IMR-90 (cell line): Measurements from ENCODE around the gene FXYD4. TPM values are rescaled to one million over a fixed set of nuclear protein-coding genes. Genes with fewer than 3 reads are reported as not detected.

Source experiments
- ATAC-seq: fragments of 200-7000 bp; cut with Tn5 transposase; 2 replicates; pipeline ENCODE4 v1.9.1; 2020; ENCODE audit warnings: low read depth, mild to moderate bottlenecking, moderate library complexity
- BruUV-seq: library from RNA; stranded (reverse); fragments of 400-500 nt; replicated peaks from 2 replicates; lab custom pipeline; 2021; lab: Mats Ljungman, UMichigan
- CTCF ChIA-PET: fragments of 300-600 bp; formaldehyde crosslinking; extraction: SDS; loops from one replicate; lab custom pipeline; 2021; ENCODE audit warnings: antibody characterized with exemption; lab: Yijun Ruan, JAX
- POLR2A ChIA-PET: fragments of 300-600 bp; sonication (Branson Sonifier 250); formaldehyde crosslinking; loops from one replicate; lab custom pipeline; 2022; ENCODE audit warnings: antibody characterized with exemption; ENCODE audit not compliant: unreplicated experiment; lab: Charles Lee
- DNase-seq: peaks from one replicate; pipeline ENCODE4 v3.0.0; 2013
- H2AFZ ChIP-seq: replicated peaks from 2 replicates; pipeline ENCODE3; 2013; ENCODE audit warnings: low read length, mild to moderate bottlenecking; ENCODE audit not compliant: poor library complexity
- H2AK5ac ChIP-seq: 2 replicates; pipeline ENCODE4 v1.6.1; 2013; ENCODE audit warnings: low read depth, low read length, inconsistent platforms
- H2AK9ac ChIP-seq: replicated peaks from 2 replicates; pipeline ENCODE3; 2013; ENCODE audit warnings: mild to moderate bottlenecking, low read depth, low read length, moderate library complexity; ENCODE audit not compliant: poor library complexity
- H2BK120ac ChIP-seq: 2 replicates; pipeline ENCODE4 v1.6.1; 2013; ENCODE audit warnings: low read depth, low read length, inconsistent platforms
- H2BK15ac ChIP-seq: 3 replicates; pipeline ENCODE4 v1.6.1; 2013; ENCODE audit warnings: low read depth, low read length, inconsistent platforms
- H2BK20ac ChIP-seq: 2 replicates; pipeline ENCODE4 v1.6.1; 2013; ENCODE audit warnings: low read depth, mild to moderate bottlenecking, inconsistent platforms, low read length, moderate library complexity
- H2BK5ac ChIP-seq: 2 replicates; pipeline ENCODE4 v1.6.1; 2013; ENCODE audit warnings: mild to moderate bottlenecking, low read depth, low read length, inconsistent platforms; ENCODE audit not compliant: poor library complexity, severe bottlenecking
- H3K14ac ChIP-seq: replicated peaks from 2 replicates; pipeline ENCODE4 v1.6.1; 2013; ENCODE audit warnings: low read depth, low read length, inconsistent platforms
- H3K18ac ChIP-seq: 2 replicates; pipeline ENCODE4 v1.6.1; 2013; ENCODE audit warnings: low read depth, low read length, control low read depth
- H3K23ac ChIP-seq: 2 replicates; pipeline ENCODE4 v1.6.1; 2013; ENCODE audit warnings: low read depth, low read length, inconsistent platforms
- H3K27ac ChIP-seq: 2 replicates; pipeline ENCODE4 v1.5.1; 2013; ENCODE audit warnings: mild to moderate bottlenecking, control low read depth, low read length; ENCODE audit not compliant: insufficient read depth
- H3K27me3 ChIP-seq: 2 replicates; pipeline ENCODE4 v1.6.1; 2013; ENCODE audit warnings: low read length; ENCODE audit not compliant: control insufficient read depth, insufficient read depth
- H3K36me3 ChIP-seq: 2 replicates; pipeline ENCODE4 v1.6.1; 2013; ENCODE audit warnings: low read length, mixed read lengths; ENCODE audit not compliant: control insufficient read depth, insufficient read depth
- H3K4ac ChIP-seq: 2 replicates; pipeline ENCODE4 v1.6.1; 2013; ENCODE audit warnings: low read depth, low read length, inconsistent platforms
- H3K4me1 ChIP-seq: 2 replicates; pipeline ENCODE4 v1.6.1; 2013; ENCODE audit warnings: low read length, mixed read lengths; ENCODE audit not compliant: control insufficient read depth, insufficient read depth
- H3K4me2 ChIP-seq: 2 replicates; pipeline ENCODE4 v1.6.1; 2013; ENCODE audit warnings: low read depth, mild to moderate bottlenecking, control low read depth, low read length, moderate library complexity
- H3K4me3 ChIP-seq: 2 replicates; pipeline ENCODE4 v1.5.1; 2013; ENCODE audit warnings: low read depth, mild to moderate bottlenecking, control low read depth, low read length, moderate library complexity; ENCODE audit not compliant: insufficient read depth
- H3K56ac ChIP-seq: 2 replicates; pipeline ENCODE4 v1.6.1; 2013; ENCODE audit warnings: low read length, inconsistent platforms; ENCODE audit not compliant: insufficient read depth; ENCODE audit errors: extremely low read depth
- H3K79me1 ChIP-seq, 2 experiments: 2 replicates each; pipeline ENCODE4 v1.6.1; 2013; ENCODE audit warnings: low read length in 2 of 2, inconsistent platforms in 1 of 2, low read depth in 1 of 2
- H3K9ac ChIP-seq: 2 replicates; pipeline ENCODE4 v1.6.1; 2013; ENCODE audit warnings: low read depth, low read length, control low read depth
- H3K9me1 ChIP-seq: 2 replicates; pipeline ENCODE4 v1.6.1; 2013; ENCODE audit warnings: low read length, inconsistent platforms; ENCODE audit not compliant: insufficient read depth
- H3K9me3 ChIP-seq: 2 replicates; pipeline ENCODE4 v1.6.1; 2013; ENCODE audit warnings: low read length; ENCODE audit not compliant: control insufficient read depth, insufficient read depth
- H4K20me1 ChIP-seq: 2 replicates; pipeline ENCODE4 v1.6.1; 2013; ENCODE audit warnings: low read length, inconsistent platforms; ENCODE audit not compliant: insufficient read depth
- H4K5ac ChIP-seq: 2 replicates; pipeline ENCODE4 v1.6.1; 2013; ENCODE audit warnings: mild to moderate bottlenecking, low read depth, low read length, control low read depth
- H4K8ac ChIP-seq, 2 experiments: 2 replicates each; pipeline ENCODE4 v1.6.1; 2013; ENCODE audit warnings: low read depth in 2 of 2, low read length in 2 of 2, control low read depth in 1 of 2, inconsistent platforms in 1 of 2
- H4K91ac ChIP-seq: 2 replicates; pipeline ENCODE4 v1.6.1; 2013; ENCODE audit warnings: low read depth, low read length, inconsistent platforms; ENCODE audit not compliant: insufficient read depth
- CEBPB ChIP-seq: IDR thresholded peaks from 2 replicates; pipeline ENCODE4 v1.6.1; 2012; ENCODE audit warnings: low read depth, low read length, improper control_type of control experiment
- FOS ChIP-seq: fragments of 150-350 bp; IDR thresholded peaks from 2 replicates; pipeline ENCODE4 v1.6.1; 2016; ENCODE audit warnings: low read depth, low read length
- WGBS, 2 experiments: methylation state at CpG; one replicate each; pipeline versions ENCODE4 v1.1.5 to v1.1.7; 2013; ENCODE audit warnings: missing lambda C conversion rate in 2 of 2; ENCODE audit not compliant: insufficient read length in 1 of 2; ENCODE audit errors: extremely low coverage in 2 of 2; 5-methylcytosine and 5-hydroxymethylcytosine counted together
- dilution Hi-C: fragments of 300-500 bp; cut with HindIII; formaldehyde crosslinking; loops from one replicate; pipeline ENCODE4 v1.14.3; 2018; ENCODE audit warnings: low sequenced_read_pairs; ENCODE audit not compliant: unreplicated experiment
- in situ Hi-C: fragments of 300-500 bp; cut with MboI; formaldehyde crosslinking; loops from 3 replicates; pipeline ENCODE4 v1.14.3; 2019; ENCODE audit warnings: low sequenced_read_pairs, inconsistent platforms, mixed read lengths
- intact Hi-C: fragments of 100-400 bp; cut with micrococcal nuclease; formaldehyde crosslinking; loops from 2 replicates; pipeline ENCODE4 v1.10.0; 2022
- polyA plus RNA-seq, 3 experiments: library from polyadenylated mRNA; depleted of rRNA; stranded (reverse); fragments of >200 nt; gene quantifications; 2 replicates each; pipeline ENCODE4 v1.2.3, GENCODE V29; 2012; ENCODE audit warnings: low replicate concordance in 1 of 3
- total RNA-seq: library from RNA; depleted of rRNA; stranded (reverse); fragments of >200 nt; gene quantifications from 2 replicates; pipeline ENCODE4 v1.2.3, GENCODE V29; 2012

FXYD4 gene
- total and polyA plus RNA-seq, 2 of the 4 experiments (the other 2 are of a cell fraction): not detected

- ChIA-PET CTCF (no interaction called here), POLR2A (interaction anchor here (0.5 to 0.6 kb wide), 2 partner anchors 24 to 143 kb away, joined by 3 to 5 read pairs; partner anchors contain the start of gene RASGEF1A)
- Histone ChIP-seq H2AFZ (peak overlapping the region; percentile 97), H4K8ac (peak overlapping the region; percentile 64 to 98), H2AK9ac (peak overlapping the region; percentile 96), H2BK20ac (no peak overlapping the region), H3K4me3 (peak overlapping the region; percentile 69), H4K91ac (peak overlapping the region; percentile 62), H3K4me1 (peaks cover 2% of the 10 kb centered on the region; the same call in 1 of the 2 replicates), H3K79me1 (peaks cover 4 to 23% of the 10 kb centered on the region in 2 experiments; a peak in 2 of 4 replicates), H3K23ac (peak overlapping the region; percentile 93), H2BK15ac (peak overlapping the region; percentile 67; the same call in 2 of the 3 replicates), H2BK120ac (peak overlapping the region; percentile 84), H3K4ac (peak overlapping the region; percentile 98), H4K20me1 (peaks cover 39% of the 10 kb centered on the region), H3K9ac (peak overlapping the region; percentile 77), H3K14ac (peak overlapping the region; percentile 99), H2AK5ac (peak overlapping the region; percentile 77), H3K9me1 (no peaks in the 10 kb centered on the region), H4K5ac (peak overlapping the region; percentile 86), H3K18ac (peak overlapping the region; percentile 48), H3K36me3 (no peaks in the 10 kb centered on the region), H3K27ac (peak overlapping the region; percentile 84), H3K9me3 (no peaks in the 10 kb centered on the region), H3K4me2 (peak overlapping the region; percentile 82), H3K56ac (peak overlapping the region; percentile 70), H3K27me3 (no peaks in the 10 kb centered on the region), H2BK5ac (peak overlapping the region; percentile 88)
- dilution Hi-C loops: no loop called here
- WGBS, 2 experiments: 14% methylated on average over 11 of the region's 46 CpGs; no CpG with 5 or more reads in 1 of the 2 experiments
- peak; percentile 31; the same call in 1 of the 2 replicates for TF ChIP-seq CEBPB
- no peak for TF ChIP-seq FOS
- in situ Hi-C loops: loop anchor here (25.0 kb wide), 1 partner anchor 1578 kb away; the partner anchor contains the start of gene DEPP1
- DNase-seq (no peak), ATAC-seq (no peak; the same call in 1 of the 2 replicates)
- intact Hi-C loops: loop anchor here (1.0 to 5.0 kb wide), 2 partner anchors 28 to 272 kb away; partner anchors contain the start of genes CSGALNACT2 and ZNF487
- no TSS peak for BruUV-seq
Observed at GRCh38 chr10:43409385-43410109, 38.1 kb downstream of the FXYD4 start.
